ENCODE measurements around the gene SVIL. TPM values are rescaled to one million over a fixed set of nuclear protein-coding genes. Genes with fewer than 3 reads are reported as not detected.

The SVIL gene
- 20.2 and 93.0 TPM in 2 replicates for total RNA-seq

GRCh38 chr10:29634764-29635625 is at the start of gene SVIL:
Gene SVIL (minus strand): TSS chr10:29634971. CDS start chr10:29555058, 79,913 bp downstream.

Data from nasal cavity respiratory epithelium epithelial cell of viscerocranial mucosa (primary cell).